H1 (cell line): Measurements from ENCODE around the gene HBS1L. TPM values are rescaled to one million over a fixed set of nuclear protein-coding genes. Genes with fewer than 3 reads are reported as not detected.

Source experiments
- CTCF ChIA-PET: fragments of 300-600 bp; sonication (Branson Sonifier 250); formaldehyde crosslinking; loops from one replicate; lab custom pipeline; 2021; ENCODE audit not compliant: partially characterized antibody; lab: Charles Lee
- POLR2A ChIA-PET: fragments of 300-600 bp; sonication (Branson Sonifier 250); formaldehyde crosslinking; loops from one replicate; lab custom pipeline; 2021; ENCODE audit warnings: inconsistent platforms; ENCODE audit not compliant: partially characterized antibody; lab: Charles Lee
- DNase-seq, 2 experiments: peaks; one replicate each; pipeline versions ENCODE4 v3.0.0 to v3.0.0-alpha.2; 2010 to 2022; ENCODE audit warnings: low spot score in 2 of 2, low read depth in 1 of 2, mixed read lengths in 1 of 2
- FAIRE-seq: peaks from 2 replicates; lab custom pipeline; 2011; peaks lifted over from hg19 to GRCh38; lab: Jason Lieb, UNC
- H2AFZ ChIP-seq: 2 replicates; pipeline ENCODE4 v1.8.1; 2012; ENCODE audit warnings: low read length, inconsistent platforms
- H2AK5ac ChIP-seq: 2 replicates; pipeline ENCODE4 v1.6.1; 2013; ENCODE audit warnings: low read depth, low read length
- H2BK120ac ChIP-seq: replicated peaks from 2 replicates; pipeline ENCODE3; 2013; ENCODE audit warnings: low read depth, low read length, inconsistent platforms
- H2BK12ac ChIP-seq: 2 replicates; pipeline ENCODE4 v1.6.1; 2013; ENCODE audit warnings: low read depth, low read length
- H2BK15ac ChIP-seq: 2 replicates; pipeline ENCODE4 v1.6.1; 2013; ENCODE audit warnings: low read length
- H2BK20ac ChIP-seq: 2 replicates; pipeline ENCODE4 v1.6.1; 2013; ENCODE audit warnings: low read length
- H2BK5ac ChIP-seq: 2 replicates; pipeline ENCODE4 v1.6.1; 2013; ENCODE audit warnings: low read depth, low read length
- H3K14ac ChIP-seq: 2 replicates; pipeline ENCODE4 v1.6.1; 2013; ENCODE audit warnings: inconsistent platforms; ENCODE audit not compliant: insufficient read length
- H3K18ac ChIP-seq: 2 replicates; pipeline ENCODE4 v1.6.1; 2013; ENCODE audit warnings: low read length; ENCODE audit errors: extremely low read depth
- H3K23ac ChIP-seq: 2 replicates; pipeline ENCODE4 v1.6.1; 2013; ENCODE audit warnings: inconsistent platforms; ENCODE audit not compliant: insufficient read length
- H3K23me2 ChIP-seq: 2 replicates; pipeline ENCODE4 v1.6.1; 2013; ENCODE audit warnings: low read depth, low read length
- H3K27ac ChIP-seq: 2 replicates; pipeline ENCODE4 v1.6.1; 2011; ENCODE audit warnings: low read depth, low read length, inconsistent platforms
- H3K27me3 ChIP-seq, 4 experiments: replicated peaks in 1 of 4; 1 replicate in 1 of 4; 2 replicates in 3 of 4; pipeline versions ENCODE4 v1.6.1 to v1.8.1; 2011 to 2013; ENCODE audit warnings: low read length in 3 of 4, mild to moderate bottlenecking in 3 of 4, inconsistent platforms in 2 of 4, mixed read lengths in 2 of 4, moderate library complexity in 1 of 4; ENCODE audit not compliant: control insufficient read depth in 3 of 4, insufficient read depth in 3 of 4; ENCODE audit errors: extremely low read depth in 1 of 4
- H3K36me3 ChIP-seq, 4 experiments: 2 replicates each; pipeline versions ENCODE4 v1.6.1 to v1.8.1; 2011 to 2013; ENCODE audit warnings: mild to moderate bottlenecking in 4 of 4, low read length in 3 of 4, moderate library complexity in 2 of 4, control low read depth in 1 of 4, inconsistent platforms in 1 of 4; ENCODE audit not compliant: insufficient read depth in 4 of 4, control insufficient read depth in 2 of 4
- H3K4ac ChIP-seq: replicated peaks from 2 replicates; pipeline ENCODE3; 2013; ENCODE audit warnings: low read length, low read depth, mixed read lengths, inconsistent platforms; ENCODE audit not compliant: insufficient read length
- H3K4me1 ChIP-seq, 4 experiments: replicated peaks in 1 of 4; 1 replicate in 1 of 4; 2 replicates in 3 of 4; pipeline versions ENCODE4 v1.6.1 to v1.8.1; 2011 to 2013; ENCODE audit warnings: low read length in 3 of 4, inconsistent platforms in 2 of 4, mixed read lengths in 1 of 4; ENCODE audit not compliant: insufficient read depth in 4 of 4, control insufficient read depth in 3 of 4
- H3K4me2 ChIP-seq, 2 experiments: 2 replicates each; pipeline versions ENCODE4 v1.6.1 to v1.8.1; 2011 to 2013; ENCODE audit warnings: low read depth in 2 of 2, low read length in 2 of 2, control low read depth in 1 of 2, inconsistent platforms in 1 of 2, mild to moderate bottlenecking in 1 of 2; ENCODE audit not compliant: insufficient read depth in 1 of 2
- H3K4me3 ChIP-seq, 4 experiments: fragments of 200-600, 300-600 bp in 1 of 4; sonication (generic), shearing (Covaris generic), sonication (Bioruptor Twin) in 1 of 4; 2 replicates each; pipeline versions ENCODE4 v1.5.1 to v1.8.1; 2011 to 2016; ENCODE audit warnings: low read length in 4 of 4, low read depth in 3 of 4, control low read depth in 2 of 4, inconsistent platforms in 2 of 4, mild to moderate bottlenecking in 2 of 4, mixed read lengths in 1 of 4, moderate library complexity in 1 of 4; ENCODE audit not compliant: insufficient read depth in 2 of 4; ENCODE audit errors: extremely low read depth in 1 of 4
- H3K56ac ChIP-seq: replicated peaks from 2 replicates; pipeline ENCODE3; 2013; ENCODE audit warnings: low read depth, mild to moderate bottlenecking, mixed read lengths, low read length, inconsistent platforms; ENCODE audit not compliant: insufficient read length
- H3K79me1 ChIP-seq: 2 replicates; pipeline ENCODE4 v1.6.1; 2013; ENCODE audit warnings: low read depth, low read length, control low read depth
- H3K79me2 ChIP-seq, 2 experiments: 2 replicates each; pipeline versions ENCODE4 v1.6.1 to v1.8.1; 2012 to 2013; ENCODE audit warnings: low read length in 2 of 2, mild to moderate bottlenecking in 2 of 2, inconsistent platforms in 1 of 2; ENCODE audit not compliant: insufficient read depth in 2 of 2, control insufficient read depth in 1 of 2
- H3K9ac ChIP-seq, 4 experiments: replicated peaks in 1 of 4; 1 replicate in 1 of 4; 2 replicates in 3 of 4; pipeline versions ENCODE4 v1.6.1 to v1.8.1; 2011 to 2013; ENCODE audit warnings: low read depth in 3 of 4, low read length in 3 of 4, control low read depth in 2 of 4, mild to moderate bottlenecking in 2 of 4, moderate library complexity in 2 of 4, inconsistent platforms in 1 of 4; ENCODE audit errors: extremely low read depth in 1 of 4
- H3K9me3 ChIP-seq, 2 experiments: 2 replicates each; pipeline versions ENCODE4 v1.6.1 to v1.8.1; 2012 to 2013; ENCODE audit warnings: mild to moderate bottlenecking in 2 of 2, moderate library complexity in 2 of 2, control low read depth in 1 of 2, inconsistent platforms in 1 of 2, low read depth in 1 of 2, low read length in 1 of 2, mixed read lengths in 1 of 2; ENCODE audit not compliant: insufficient read depth in 2 of 2
- H4K20me1 ChIP-seq, 2 experiments: replicated peaks in 1 of 2; 2 replicates each; pipeline versions ENCODE3 to v1.8.1; 2011 to 2013; ENCODE audit warnings: inconsistent platforms in 2 of 2, low read length in 2 of 2, mild to moderate bottlenecking in 1 of 2; ENCODE audit not compliant: insufficient read depth in 2 of 2, control insufficient read depth in 1 of 2
- H4K5ac ChIP-seq: 2 replicates; pipeline ENCODE4 v1.6.1; 2013; ENCODE audit warnings: low read length, low read depth, mixed read lengths, inconsistent platforms; ENCODE audit not compliant: insufficient read length
- H4K8ac ChIP-seq: 2 replicates; pipeline ENCODE4 v1.8.0; 2013; ENCODE audit warnings: mild to moderate bottlenecking, moderate library complexity, low read length, inconsistent platforms; ENCODE audit not compliant: insufficient read depth; ENCODE audit errors: extremely low read depth
- H4K91ac ChIP-seq: replicated peaks from 2 replicates; pipeline ENCODE3; 2013; ENCODE audit warnings: low read length, mixed read lengths, inconsistent platforms; ENCODE audit not compliant: insufficient read length
- CBX5 ChIP-seq: fragments of 300-800, 300-1000 bp; sonication (generic); IDR thresholded peaks from 2 replicates; pipeline ENCODE4 v1.7.1; 2016; ENCODE audit warnings: antibody characterized with exemption, low read length, low read depth
- CHD1 ChIP-seq: IDR thresholded peaks from 2 replicates; pipeline ENCODE4 v1.6.1; 2012; ENCODE audit warnings: low read depth, low read length, improper control_type of control experiment
- EZH2 ChIP-seq: fragments of 200-600 bp; sonication (generic); IDR thresholded peaks from 2 replicates; pipeline ENCODE4 v1.7.1; 2012; ENCODE audit warnings: low read depth, mild to moderate bottlenecking, moderate library complexity, low read length, inconsistent platforms; ENCODE audit not compliant: severe bottlenecking
- JUN ChIP-seq: IDR thresholded peaks from 2 replicates; pipeline ENCODE4 v1.6.1; 2011; ENCODE audit warnings: low read depth, mild to moderate bottlenecking, improper control_type of control experiment, low read length
- KDM4A ChIP-seq: IDR thresholded peaks from one replicate; pipeline ENCODE4 v1.7.1; 2012; ENCODE audit warnings: low read depth, mild to moderate bottlenecking, moderate library complexity, low read length, inconsistent platforms; ENCODE audit not compliant: severe bottlenecking
- RFX5 ChIP-seq: IDR thresholded peaks from 2 replicates; pipeline ENCODE4 v1.6.1; 2011; ENCODE audit warnings: low read depth, low read length, improper control_type of control experiment, borderline replicate concordance
- SP2 ChIP-seq: IDR thresholded peaks from 2 replicates; pipeline ENCODE4 v1.6.1; 2012; ENCODE audit warnings: mild to moderate bottlenecking, low read length, inconsistent platforms
- TAF7 ChIP-seq: optimal IDR thresholded peaks from 2 replicates; pipeline ENCODE3; 2011; ENCODE audit warnings: low read depth, mild to moderate bottlenecking, inconsistent platforms, low read length, moderate library complexity, borderline replicate concordance
- TEAD4 ChIP-seq: IDR thresholded peaks from 2 replicates; pipeline ENCODE4 v1.6.1; 2012; ENCODE audit warnings: low read depth, low read length, inconsistent platforms, mixed read lengths
- WGBS, 2 experiments: shearing (Covaris generic) in 1 of 2; methylation state at CpG; one replicate each; pipeline versions ENCODE4 v1.1.6 to v1.1.7; 2013 to 2015; ENCODE audit warnings: low lambda C conversion rate in 2 of 2, mixed read lengths in 2 of 2, inconsistent platforms in 1 of 2, low coverage in 1 of 2, missing lambda C conversion rate in 1 of 2; ENCODE audit not compliant: insufficient replicate concordance in 2 of 2, insufficient coverage in 1 of 2, insufficient read length in 1 of 2; ENCODE audit errors: extremely low coverage in 1 of 2, missing lambda C conversion rate in 1 of 2; 5-methylcytosine and 5-hydroxymethylcytosine counted together
- polyA plus RNA-seq, 7 experiments: library from polyadenylated mRNA; depleted of rRNA in 3 of 7; stranded (reverse) in 5 of 7; unstranded in 2 of 7; fragments of >200 nt in 5 of 7; fragments of 200-250 nt in 2 of 7; gene quantifications; 1 replicate in 5 of 7; 2 replicates in 1 of 7; 4 replicates in 1 of 7; pipeline versions ENCODE4 v1.2.1 to v1.2.3, GENCODE V29; 2011 to 2013; ENCODE audit warnings: missing spikeins in 2 of 7, mixed read lengths in 2 of 7
- total RNA-seq: library from RNA; stranded (reverse); fragmentation: NEBNext Ultra II Directional; extraction: Animal tissue kit (Norgen Biotek cat#: 25700); gene quantifications from 2 replicates; pipeline ENCODE4 v1.2.1, GENCODE V29; 2021

Gene HBS1L
- total and polyA plus RNA-seq, 2 of the 8 experiments (the other 6 are each of a cell fraction or from before 2014, with no cell fraction given): 28.1 to 97.1 TPM

- Histone ChIP-seq H3K27me3 (no peaks in the 10 kb centered on the region; a peak in 1 of 7 replicates), H3K36me3 (no peaks in the 10 kb centered on the region), H2BK15ac (no peak overlapping the region), H4K91ac (no peak overlapping the region), H3K27ac (no peak overlapping the region), H3K23ac (no peak overlapping the region), H3K4me2 (no peak overlapping the region), H2BK12ac (no peak overlapping the region), H2AK5ac (no peak overlapping the region), H4K20me1 (no peaks in the 10 kb centered on the region), H3K9ac (no peak overlapping the region), H2BK5ac (no peak overlapping the region), H3K79me2 (no peaks in the 10 kb centered on the region), H3K18ac (no peak overlapping the region), H4K5ac (no peak overlapping the region), H3K23me2 (no peaks in the 10 kb centered on the region), H3K14ac (no peak overlapping the region), H3K4me3 (no peak overlapping the region), H2BK120ac (no peak overlapping the region), H3K79me1 (no peaks in the 10 kb centered on the region), H3K4ac (no peak overlapping the region), H2BK20ac (no peak overlapping the region), H3K9me3 (no peaks in the 10 kb centered on the region), H4K8ac (no peak overlapping the region), H3K4me1 (no peaks in the 10 kb centered on the region; a peak in 2 of 7 replicates), H2AFZ (no peak overlapping the region), H3K56ac (no peak overlapping the region)
- DNase-seq (no peak), FAIRE-seq (no peak)
- ChIA-PET CTCF (interaction anchor here (0.6 to 2.9 kb wide), 7 partner anchors 10 to 338 kb away, joined by 3 to 12 read pairs (median 3); partner anchors contain the start of gene HBS1L), POLR2A (interaction anchor here (0.8 kb wide), 1 partner anchor 30 kb away, joined by 3 read pairs; no protein-coding TSS in a partner anchor)
- 94% methylated on average over 1 of the region's 1 CpG; no CpG with 5 or more reads in 1 of the 2 experiments for WGBS, 2 experiments
- no peak for TF ChIP-seq SP2
- TF ChIP-seq CBX5: no peak
- TF ChIP-seq RFX5: no peak
- TF ChIP-seq JUN: no peak
- no peak for TF ChIP-seq TAF7
- no peak for TF ChIP-seq TEAD4
- TF ChIP-seq CHD1: no peak
- TF ChIP-seq EZH2: no peak
- no peak for TF ChIP-seq KDM4A
These were observed 31.2 kb upstream of the HBS1L start for GRCh38 chr6:135085700-135086413.
